IPS-20b (cell line): ENCODE measurements around the gene ATG10.
"Not testable (repeated sequence)": the region's sequence is repeated elsewhere in the genome, so short reads cannot be mapped to it uniquely, and the experiment has no call there.

ENCODE experiments used
- H3K27ac ChIP-seq: one replicate; pipeline ENCODE4 v1.5.1; 2013; ENCODE audit warnings: low read length
- H3K27me3 ChIP-seq: 2 replicates; pipeline ENCODE4 v1.6.1; 2013; ENCODE audit warnings: mild to moderate bottlenecking, low read length, inconsistent platforms; ENCODE audit not compliant: insufficient read depth
- H3K36me3 ChIP-seq: 2 replicates; pipeline ENCODE4 v1.6.1; 2013; ENCODE audit warnings: low read depth, mild to moderate bottlenecking, inconsistent platforms, low read length, moderate library complexity; ENCODE audit not compliant: insufficient read depth
- H3K4me1 ChIP-seq: 2 replicates; pipeline ENCODE4 v1.6.1; 2013; ENCODE audit warnings: mild to moderate bottlenecking, control low read depth, inconsistent platforms, low read length, moderate library complexity; ENCODE audit not compliant: insufficient read depth
- H3K4me3 ChIP-seq: 2 replicates; pipeline ENCODE4 v1.5.1; 2013; ENCODE audit warnings: mild to moderate bottlenecking, low read length, inconsistent platforms
- H3K9ac ChIP-seq: 2 replicates; pipeline ENCODE4 v1.6.1; 2013; ENCODE audit warnings: low read depth, mild to moderate bottlenecking, inconsistent platforms, low read length, moderate library complexity
- H3K9me3 ChIP-seq: 2 replicates; pipeline ENCODE4 v1.6.1; 2013; ENCODE audit warnings: mild to moderate bottlenecking, low read depth, low read length, inconsistent platforms; ENCODE audit not compliant: insufficient read depth

Gene ATG10

GRCh38 chr5:81958129-81958528 is 13.7 kb upstream of the ATG10 start:
- not testable (repeated sequence) for H3K36me3 ChIP-seq, H3K4me3 ChIP-seq, H3K9me3 ChIP-seq, H3K27me3 ChIP-seq, H3K9ac ChIP-seq, H3K4me1 ChIP-seq, H3K27ac ChIP-seq

- H3K27ac ChIP-seq: no peak overlapping the region
- H3K9ac ChIP-seq: no peak overlapping the region
- no peaks in the 10 kb centered on the region for H3K9me3 ChIP-seq
- no peaks in the 10 kb centered on the region for H3K27me3 ChIP-seq
- H3K36me3 ChIP-seq: no peaks in the 10 kb centered on the region
- no peaks in the 10 kb centered on the region for H3K4me1 ChIP-seq
- no peak overlapping the region for H3K4me3 ChIP-seq
Measured at GRCh38 chr5:81961651-81962440, 10.0 kb upstream of the ATG10 start.

- Histone ChIP-seq H3K4me1 (no peaks in the 10 kb centered on the region), H3K36me3 (no peaks in the 10 kb centered on the region), H3K9ac (no peak overlapping the region), H3K27ac (no peak overlapping the region), H3K9me3 (no peaks in the 10 kb centered on the region), H3K27me3 (no peaks in the 10 kb centered on the region), H3K4me3 (no peak overlapping the region)
Measured at GRCh38 chr5:81963544-81963943, 8.3 kb upstream of the ATG10 start.

DNA sequence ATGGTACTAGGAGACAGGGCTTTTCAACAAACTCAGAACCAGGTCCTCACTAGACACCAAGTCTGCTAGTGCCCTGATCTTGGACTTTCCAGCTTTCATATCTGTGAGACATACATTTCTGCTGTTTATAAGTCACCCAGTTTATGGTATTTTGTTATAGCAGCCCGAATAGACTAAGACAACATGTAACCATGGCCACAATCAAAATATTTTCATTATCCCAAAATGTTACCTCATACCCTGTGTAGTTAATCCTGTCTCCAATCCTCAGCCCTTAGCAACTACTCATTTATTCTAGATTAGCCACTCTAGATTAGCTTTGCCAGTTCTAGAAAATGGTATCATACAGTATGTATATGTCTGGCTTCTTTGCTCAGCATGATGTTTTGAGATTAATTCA is 6.3 kb upstream of the ATG10 start:
- no peak overlapping the region for H3K4me3 ChIP-seq
- H3K27me3 ChIP-seq: no peaks in the 10 kb centered on the region
- no peak overlapping the region for H3K9ac ChIP-seq
- no peaks in the 10 kb centered on the region for H3K9me3 ChIP-seq
- no peak overlapping the region for H3K27ac ChIP-seq
- H3K36me3 ChIP-seq: no peaks in the 10 kb centered on the region
- H3K4me1 ChIP-seq: no peaks in the 10 kb centered on the region

DNA sequence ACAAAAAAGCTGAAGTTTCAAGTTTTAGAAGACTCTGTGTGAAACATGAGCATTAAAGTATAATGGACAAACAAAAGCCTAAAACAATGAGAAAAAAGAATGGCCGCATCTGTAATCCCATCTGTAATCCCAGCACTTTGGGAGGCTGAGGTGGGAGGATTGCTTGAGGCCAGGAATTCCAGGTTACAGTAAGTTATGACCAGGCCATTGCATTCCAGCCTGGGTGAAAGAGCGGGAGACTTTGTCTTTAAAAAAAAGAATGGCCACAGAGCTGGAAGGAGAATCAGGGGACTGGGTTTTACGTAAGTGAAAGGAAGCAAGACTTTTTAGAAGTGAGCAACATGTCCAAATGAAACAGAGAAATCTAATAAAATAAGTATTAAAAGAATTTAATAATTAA is 2.6 kb upstream of the ATG10 start:
- H3K4me3 ChIP-seq: no peak overlapping the region
- H3K36me3 ChIP-seq: no peaks in the 10 kb centered on the region
- no peaks in the 10 kb centered on the region for H3K9me3 ChIP-seq
- no peak overlapping the region for H3K27ac ChIP-seq
- peaks cover 4% of the 10 kb centered on the region; the same call in 1 of the 2 replicates for H3K4me1 ChIP-seq
- no peaks in the 10 kb centered on the region for H3K27me3 ChIP-seq
- H3K9ac ChIP-seq: no peak overlapping the region

- H3K36me3 ChIP-seq: no peaks in the 10 kb centered on the region
- H3K9me3 ChIP-seq: no peaks in the 10 kb centered on the region
- no peak overlapping the region for H3K4me3 ChIP-seq
- no peaks in the 10 kb centered on the region for H3K27me3 ChIP-seq
- H3K4me1 ChIP-seq: peaks cover 4% of the 10 kb centered on the region; the same call in 1 of the 2 replicates
- H3K27ac ChIP-seq: no peak overlapping the region
- H3K9ac ChIP-seq: no peak overlapping the region
Measured at GRCh38 chr5:81969912-81970311, 1.9 kb upstream of the ATG10 start.

DNA sequence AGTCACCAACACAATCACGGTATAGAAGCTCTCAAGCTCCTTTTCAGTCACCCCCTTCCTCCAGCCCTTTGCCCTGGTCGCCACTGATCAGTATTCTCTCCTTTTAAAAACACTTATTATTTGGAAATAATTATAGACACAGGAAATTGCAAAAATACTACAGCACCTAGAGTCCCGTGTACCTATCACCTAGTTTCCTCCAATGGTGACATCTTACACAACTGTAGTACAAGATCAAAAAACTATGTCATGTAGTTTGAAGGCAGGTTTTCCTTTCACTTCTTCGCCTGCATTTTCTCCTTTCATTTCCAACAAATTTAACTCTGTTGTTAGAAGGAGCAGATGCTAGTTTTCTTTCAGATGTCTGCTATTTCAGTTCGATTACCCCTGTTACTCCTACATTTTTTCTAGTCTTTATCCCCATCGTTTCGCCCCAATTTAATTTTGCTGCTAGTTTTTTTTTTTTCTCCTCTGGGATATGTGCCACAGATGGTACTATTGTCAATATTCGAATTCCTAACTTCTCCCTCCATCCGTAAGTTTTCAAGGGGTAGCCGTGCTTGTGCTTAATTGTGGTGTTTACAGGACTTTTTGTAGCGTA is 612 bp upstream of the ATG10 start:
- Histone ChIP-seq H3K4me1 (peaks cover 4% of the 10 kb centered on the region; the same call in 1 of the 2 replicates), H3K27me3 (no peaks in the 10 kb centered on the region), H3K9me3 (no peaks in the 10 kb centered on the region), H3K36me3 (peaks cover under 1% of the 10 kb centered on the region; the same call in 1 of the 2 replicates), H3K4me3 (peak overlapping the region; percentile 72), H3K27ac (peak overlapping the region; percentile 41), H3K9ac (peak overlapping the region; percentile 86; the same call in 1 of the 2 replicates)

- H3K9ac ChIP-seq: peak overlapping the region; percentile 97
- H3K27ac ChIP-seq: peak overlapping the region; percentile 92
- H3K4me1 ChIP-seq: peaks cover 4% of the 10 kb centered on the region; the same call in 1 of the 2 replicates
- peaks cover 9% of the 10 kb centered on the region; the same call in 1 of the 2 replicates for H3K36me3 ChIP-seq
- no peaks in the 10 kb centered on the region for H3K27me3 ChIP-seq
- no peaks in the 10 kb centered on the region for H3K9me3 ChIP-seq
- peak overlapping the region; percentile 72 for H3K4me3 ChIP-seq
Measured at GRCh38 chr5:81972492-81972783, 615 bp downstream of the ATG10 start.

DNA sequence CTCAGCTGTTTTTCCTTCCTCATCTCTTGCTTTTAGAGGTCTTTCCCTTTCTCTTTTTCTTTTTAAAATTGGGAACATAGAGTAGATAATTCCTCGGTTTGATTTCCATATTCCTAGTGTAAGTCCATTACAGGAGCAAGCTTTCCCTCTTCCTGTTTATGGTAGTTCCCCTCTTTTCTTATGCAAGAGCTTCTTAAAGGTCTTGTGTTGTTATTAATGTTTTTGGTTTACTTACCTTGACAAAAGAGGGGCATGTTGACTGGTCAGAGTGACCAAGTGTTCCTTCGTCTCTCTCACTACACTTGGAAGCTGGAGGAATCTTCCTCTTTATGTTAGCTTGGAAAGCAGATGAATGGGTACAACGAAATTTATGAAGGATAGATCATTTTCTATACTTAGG is 8.3 kb downstream of the ATG10 start:
- Histone ChIP-seq H3K36me3 (peaks cover 12% of the 10 kb centered on the region; the same call in 1 of the 2 replicates), H3K9ac (peak overlapping the region; percentile 77; the same call in 1 of the 2 replicates)

GRCh38 chr5:81980598-81981260 is 8.9 kb downstream of the ATG10 start:
- peak overlapping the region; percentile 77 for H3K9ac ChIP-seq
- no peaks in the 10 kb centered on the region for H3K27me3 ChIP-seq
- peaks cover 7% of the 10 kb centered on the region; the same call in 1 of the 2 replicates for H3K9me3 ChIP-seq
- peaks cover 22% of the 10 kb centered on the region for H3K4me1 ChIP-seq
- peak overlapping the region; percentile 92 for H3K27ac ChIP-seq
- H3K4me3 ChIP-seq: peak overlapping the region; percentile 44
- peaks cover 12% of the 10 kb centered on the region; the same call in 1 of the 2 replicates for H3K36me3 ChIP-seq

More for the DNA sequence above, 8.3 kb downstream of the ATG10 start:
- peaks cover 22% of the 10 kb centered on the region for H3K4me1 ChIP-seq
- H3K9me3 ChIP-seq: peaks cover 7% of the 10 kb centered on the region; the same call in 1 of the 2 replicates
- no peaks in the 10 kb centered on the region for H3K27me3 ChIP-seq
- peak overlapping the region; percentile 44 for H3K4me3 ChIP-seq
- H3K27ac ChIP-seq: peak overlapping the region; percentile 92

DNA sequence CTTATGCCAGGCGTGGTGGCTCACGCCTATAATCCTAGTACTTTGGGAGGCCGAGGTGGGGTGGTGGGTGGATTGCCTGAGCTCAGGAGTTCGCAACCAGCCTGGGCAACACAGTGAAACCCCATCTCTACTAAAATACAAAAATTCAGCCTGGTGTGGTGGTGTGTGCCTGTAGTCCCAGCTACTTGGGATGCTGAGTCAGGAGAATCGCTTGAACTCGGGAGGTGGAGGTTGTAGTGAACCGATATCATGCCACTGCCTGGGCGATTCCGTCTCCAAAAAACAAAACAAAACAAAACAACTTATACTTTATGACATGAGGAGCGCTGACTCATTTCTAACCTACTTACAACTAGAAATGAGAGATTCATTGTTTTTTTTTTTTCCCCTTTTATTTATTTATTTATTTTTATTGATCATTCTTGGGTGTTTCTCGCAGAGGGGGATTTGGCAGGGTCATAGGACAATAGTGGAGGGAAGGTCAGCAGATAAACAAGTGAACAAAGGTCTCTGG is 10.4 kb downstream of the ATG10 start:
- H3K27me3 ChIP-seq, H3K9ac ChIP-seq, H3K9me3 ChIP-seq, H3K36me3 ChIP-seq, H3K4me3 ChIP-seq: not testable (repeated sequence)
- H3K4me1 ChIP-seq: peaks cover 22% of the 10 kb centered on the region
- peak overlapping the region; percentile 61 for H3K27ac ChIP-seq
